Osteoblast (primary cell): ENCODE data around the gene GRIN1. TPM values are rescaled to one million over a fixed set of nuclear protein-coding genes. Genes with fewer than 3 reads are reported as not detected.
A peak's percentile ranks its signal among the peaks of the same experiment; 100 is the strongest.
"Not testable (repeated sequence)": the region's sequence is repeated elsewhere in the genome, so short reads cannot be mapped to it uniquely, and the experiment has no call there.

Experiments used
- DNase-seq: peaks from one replicate; pipeline ENCODE4 v3.0.0; 2011; ENCODE audit warnings: low spot score, mixed read lengths; ENCODE audit not compliant: insufficient read length; ENCODE audit errors: missing footprints
- H2AFZ ChIP-seq: 2 replicates; pipeline ENCODE4 v1.6.0; 2011; ENCODE audit warnings: mild to moderate bottlenecking, low read length
- H3K27ac ChIP-seq: 2 replicates; pipeline ENCODE4 v1.5.1; 2011; ENCODE audit warnings: mild to moderate bottlenecking, low read depth, low read length, moderate library complexity
- H3K27me3 ChIP-seq: 2 replicates; pipeline ENCODE4 v1.6.0; 2012; ENCODE audit warnings: mild to moderate bottlenecking, control low read depth, inconsistent platforms, low read length, moderate library complexity; ENCODE audit not compliant: insufficient read depth
- H3K36me3 ChIP-seq: 2 replicates; pipeline ENCODE4 v1.5.1; 2011; ENCODE audit warnings: mild to moderate bottlenecking, low read length, control low read depth, moderate library complexity; ENCODE audit not compliant: insufficient read depth
- H3K4me1 ChIP-seq: 2 replicates; pipeline ENCODE4 v1.5.1; 2011; ENCODE audit warnings: mild to moderate bottlenecking, low read length, control low read depth, moderate library complexity; ENCODE audit not compliant: insufficient read depth
- H3K4me2 ChIP-seq: 2 replicates; pipeline ENCODE4 v1.6.0; 2011; ENCODE audit warnings: mild to moderate bottlenecking, low read length; ENCODE audit not compliant: insufficient read depth
- H3K4me3 ChIP-seq: fragments of 200-600 bp; sonication (generic); 3 replicates; pipeline ENCODE4 v1.5.1; 2012; ENCODE audit warnings: mild to moderate bottlenecking, low read length, inconsistent platforms; ENCODE audit not compliant: insufficient read depth
- H3K79me2 ChIP-seq: 2 replicates; pipeline ENCODE4 v1.6.0; 2012; ENCODE audit warnings: mild to moderate bottlenecking, low read length, control low read depth, inconsistent platforms; ENCODE audit not compliant: insufficient read depth
- H3K9me3 ChIP-seq: 2 replicates; pipeline ENCODE4 v1.5.1; 2011; ENCODE audit warnings: low read depth, low read length, control low read depth
- H4K20me1 ChIP-seq: 2 replicates; pipeline ENCODE4 v1.6.0; 2012; ENCODE audit warnings: mild to moderate bottlenecking, low read length, control low read depth; ENCODE audit not compliant: insufficient read depth
- total RNA-seq: library from RNA; depleted of rRNA; stranded (reverse); fragments of >200 nt; gene quantifications from 2 replicates; pipeline ENCODE4 v1.2.3, GENCODE V29; 2012
- TF ChIP-seq, protein P1 (sequence below): IDR thresholded peaks from 2 replicates; pipeline ENCODE4 v1.5.1; 2011; ENCODE audit warnings: mild to moderate bottlenecking, low read depth, low read length, moderate library complexity; ENCODE audit errors: extremely low read depth

The GRIN1 gene
- total RNA-seq, 1 donor = not detected

DNA sequence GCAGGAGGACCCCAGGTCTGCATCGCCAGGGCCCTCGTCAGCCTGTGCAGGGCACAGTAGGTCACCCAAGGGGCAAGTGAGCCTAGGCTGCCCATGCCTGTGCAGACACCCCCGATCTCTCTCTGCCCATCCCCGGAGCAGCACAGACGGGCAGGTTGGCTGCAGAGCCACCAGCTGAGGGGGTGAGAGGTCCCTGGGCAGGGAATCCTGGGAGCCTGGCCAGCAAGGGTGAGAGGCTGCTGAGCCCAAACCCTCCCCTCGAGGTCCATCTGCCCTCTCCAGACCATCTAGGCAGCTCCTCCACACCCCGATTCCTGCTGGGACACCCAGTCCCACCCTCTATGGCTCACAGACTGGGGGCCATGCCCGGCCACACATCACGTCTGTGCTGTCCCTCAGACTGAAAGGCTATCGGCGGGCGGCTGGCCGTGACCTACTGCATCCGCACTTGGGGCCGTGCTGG lies 21.7 kb upstream of the GRIN1 start:
- Histone ChIP-seq H3K36me3 (peaks cover 4% of the 10 kb centered on the region), H3K27ac (no peak overlapping the region), H3K9me3 (no peaks in the 10 kb centered on the region), H3K4me3 (no peak overlapping the region), H3K27me3 (no peaks in the 10 kb centered on the region), H3K79me2 (peaks cover 5% of the 10 kb centered on the region), H4K20me1 (peaks cover 9% of the 10 kb centered on the region), H2AFZ (no peak overlapping the region), H3K4me2 (no peak overlapping the region), H3K4me1 (no peaks in the 10 kb centered on the region)
- peak; percentile 66 for DNase-seq
- TF ChIP-seq, protein P1, sequence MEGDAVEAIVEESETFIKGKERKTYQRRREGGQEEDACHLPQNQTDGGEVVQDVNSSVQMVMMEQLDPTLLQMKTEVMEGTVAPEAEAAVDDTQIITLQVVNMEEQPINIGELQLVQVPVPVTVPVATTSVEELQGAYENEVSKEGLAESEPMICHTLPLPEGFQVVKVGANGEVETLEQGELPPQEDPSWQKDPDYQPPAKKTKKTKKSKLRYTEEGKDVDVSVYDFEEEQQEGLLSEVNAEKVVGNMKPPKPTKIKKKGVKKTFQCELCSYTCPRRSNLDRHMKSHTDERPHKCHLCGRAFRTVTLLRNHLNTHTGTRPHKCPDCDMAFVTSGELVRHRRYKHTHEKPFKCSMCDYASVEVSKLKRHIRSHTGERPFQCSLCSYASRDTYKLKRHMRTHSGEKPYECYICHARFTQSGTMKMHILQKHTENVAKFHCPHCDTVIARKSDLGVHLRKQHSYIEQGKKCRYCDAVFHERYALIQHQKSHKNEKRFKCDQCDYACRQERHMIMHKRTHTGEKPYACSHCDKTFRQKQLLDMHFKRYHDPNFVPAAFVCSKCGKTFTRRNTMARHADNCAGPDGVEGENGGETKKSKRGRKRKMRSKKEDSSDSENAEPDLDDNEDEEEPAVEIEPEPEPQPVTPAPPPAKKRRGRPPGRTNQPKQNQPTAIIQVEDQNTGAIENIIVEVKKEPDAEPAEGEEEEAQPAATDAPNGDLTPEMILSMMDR = no peak

DNA sequence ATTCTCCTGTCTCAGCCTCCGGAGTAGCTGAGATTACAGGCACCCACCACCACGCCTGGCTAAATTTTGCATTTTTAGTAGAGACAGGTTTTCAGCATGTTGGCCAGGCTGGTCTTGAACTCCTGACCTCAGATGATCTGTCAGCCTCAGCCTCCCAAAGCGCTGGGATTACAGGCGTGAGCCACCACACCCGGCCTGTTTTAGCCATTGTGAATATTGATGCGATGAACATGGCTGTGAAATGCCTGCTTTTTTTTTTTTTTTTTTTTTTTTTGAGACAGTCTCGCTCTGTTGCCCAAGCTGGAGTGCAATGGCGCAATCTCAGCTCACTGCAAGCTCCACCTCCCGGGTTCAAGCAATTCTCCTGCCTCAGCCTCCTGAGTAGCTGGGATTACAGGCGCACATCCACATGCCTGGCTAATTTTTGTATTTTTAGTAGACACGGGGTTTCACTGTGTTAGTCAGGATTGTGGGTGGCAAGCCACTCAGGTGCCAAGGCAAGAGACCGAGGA lies 20.8 kb upstream of the GRIN1 start:
- H3K4me1 ChIP-seq, H2AFZ ChIP-seq, H3K27me3 ChIP-seq, DNase-seq, H3K36me3 ChIP-seq, H3K79me2 ChIP-seq, H3K27ac ChIP-seq, H4K20me1 ChIP-seq, H3K9me3 ChIP-seq, H3K4me2 ChIP-seq, H3K4me3 ChIP-seq: not testable (repeated sequence)

DNA sequence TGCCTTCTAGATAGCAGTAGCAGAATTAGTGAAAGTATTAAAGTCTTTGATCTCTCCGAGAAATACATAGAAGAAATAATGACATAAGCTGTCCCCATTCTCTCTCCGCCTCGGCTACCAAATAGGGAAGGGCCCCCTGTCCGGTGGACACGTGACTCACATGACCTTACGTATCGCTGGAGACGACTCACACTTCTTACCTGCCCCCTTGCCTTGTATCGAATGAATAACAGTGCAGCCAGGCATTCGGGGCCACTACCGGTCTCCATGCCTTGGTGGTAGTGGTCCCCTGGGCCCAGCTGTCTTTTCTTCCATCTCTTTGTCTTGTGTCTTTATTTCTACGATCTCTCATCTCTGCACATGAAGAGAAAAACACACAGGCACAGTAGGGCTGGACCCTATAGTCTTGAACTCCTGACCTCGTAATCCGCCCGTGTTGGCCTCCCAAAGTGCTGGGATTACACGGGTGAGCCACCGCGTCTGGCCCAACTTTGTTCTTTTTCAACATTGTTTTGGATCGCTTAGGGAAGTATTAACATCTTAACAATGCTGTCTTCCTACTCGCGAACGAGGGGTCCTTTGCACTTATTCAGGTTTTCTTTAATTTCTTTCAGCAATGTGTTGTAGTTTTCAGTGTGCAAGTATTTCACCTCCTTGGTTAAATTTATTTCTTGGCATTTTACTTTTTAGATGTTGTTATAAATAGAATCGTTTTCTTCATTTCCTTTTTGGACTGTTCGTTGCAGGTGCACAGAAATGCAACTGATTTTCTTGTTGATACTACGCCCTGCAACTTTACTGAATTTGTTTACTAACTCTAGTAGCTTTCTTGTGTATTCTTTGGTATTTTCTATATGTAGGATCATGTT lies 16.8 kb upstream of the GRIN1 start:
- H3K9me3 ChIP-seq, H3K27ac ChIP-seq, H3K4me1 ChIP-seq, H2AFZ ChIP-seq, H3K4me2 ChIP-seq, H3K36me3 ChIP-seq, H3K27me3 ChIP-seq, H3K4me3 ChIP-seq, H3K79me2 ChIP-seq: not testable (repeated sequence)
- peak; percentile 17 for DNase-seq
- peaks cover 15% of the 10 kb centered on the region for H4K20me1 ChIP-seq

DNA sequence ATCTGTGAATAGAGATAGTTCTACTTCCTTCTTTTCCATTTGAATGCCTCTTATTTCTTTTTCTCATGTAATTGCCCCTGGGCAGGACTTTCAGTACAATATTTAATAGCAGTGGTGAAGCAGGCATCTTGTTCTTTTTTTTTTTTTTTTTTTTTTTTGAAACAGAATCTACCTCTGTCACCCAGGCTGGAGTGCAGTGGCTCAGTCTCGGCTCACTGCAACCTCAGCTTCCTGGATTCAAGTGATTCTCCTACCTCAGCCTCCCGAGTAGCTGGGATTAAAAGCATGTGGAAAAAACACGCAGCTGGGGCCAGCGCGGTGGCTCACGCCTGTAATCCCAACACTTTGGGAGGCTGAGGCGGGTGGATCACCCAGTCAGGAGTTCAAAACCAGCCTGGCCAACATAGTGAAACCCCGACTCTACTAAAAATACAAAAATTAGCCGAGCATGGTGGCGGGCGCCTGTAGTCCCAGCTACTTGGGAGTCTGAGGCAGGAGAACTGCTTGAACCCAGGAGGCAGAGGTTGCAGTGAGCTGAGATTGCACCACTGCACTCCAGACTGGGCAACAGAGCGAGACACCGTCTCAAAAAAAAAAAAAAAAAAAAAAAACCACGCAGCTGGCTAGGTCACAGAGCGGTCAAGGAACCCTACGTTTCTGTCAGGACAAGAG lies 16.0 kb upstream of the GRIN1 start:
- not testable (repeated sequence) for DNase-seq, H3K9me3 ChIP-seq, H2AFZ ChIP-seq, H3K27me3 ChIP-seq, H3K4me2 ChIP-seq, H3K36me3 ChIP-seq, H3K4me3 ChIP-seq, H3K27ac ChIP-seq, H3K4me1 ChIP-seq
- Histone ChIP-seq H4K20me1 (peaks cover 15% of the 10 kb centered on the region), H3K79me2 (peaks cover 11% of the 10 kb centered on the region)

DNA sequence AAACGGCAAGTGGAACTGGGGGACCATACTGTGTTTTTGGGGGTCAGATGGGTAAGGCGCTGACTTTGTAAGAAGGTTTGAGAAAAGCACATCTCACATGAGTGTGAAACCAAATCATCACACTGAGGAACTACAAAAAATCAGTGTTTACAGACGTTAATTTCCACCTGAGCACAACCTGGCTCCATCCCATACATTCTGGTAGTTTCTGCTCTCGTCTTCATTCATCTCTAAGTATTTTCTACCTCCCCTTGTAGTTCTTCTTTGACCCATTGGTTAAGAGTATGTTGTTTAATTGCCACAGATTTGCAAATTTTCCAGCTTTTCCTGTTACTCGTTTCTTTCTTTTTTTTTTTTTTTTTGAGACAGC lies 15.5 kb upstream of the GRIN1 start:
- Histone ChIP-seq H3K9me3 (no peaks in the 10 kb centered on the region), H3K4me3 (no peak overlapping the region), H3K36me3 (no peaks in the 10 kb centered on the region), H3K27me3 (no peaks in the 10 kb centered on the region), H3K79me2 (peaks cover 16% of the 10 kb centered on the region), H4K20me1 (peaks cover 20% of the 10 kb centered on the region), H3K4me2 (no peak overlapping the region), H3K27ac (no peak overlapping the region), H3K4me1 (peaks cover 9% of the 10 kb centered on the region), H2AFZ (no peak overlapping the region)
- TF ChIP-seq, protein P1 = no peak
- DNase-seq = no peak

DNA sequence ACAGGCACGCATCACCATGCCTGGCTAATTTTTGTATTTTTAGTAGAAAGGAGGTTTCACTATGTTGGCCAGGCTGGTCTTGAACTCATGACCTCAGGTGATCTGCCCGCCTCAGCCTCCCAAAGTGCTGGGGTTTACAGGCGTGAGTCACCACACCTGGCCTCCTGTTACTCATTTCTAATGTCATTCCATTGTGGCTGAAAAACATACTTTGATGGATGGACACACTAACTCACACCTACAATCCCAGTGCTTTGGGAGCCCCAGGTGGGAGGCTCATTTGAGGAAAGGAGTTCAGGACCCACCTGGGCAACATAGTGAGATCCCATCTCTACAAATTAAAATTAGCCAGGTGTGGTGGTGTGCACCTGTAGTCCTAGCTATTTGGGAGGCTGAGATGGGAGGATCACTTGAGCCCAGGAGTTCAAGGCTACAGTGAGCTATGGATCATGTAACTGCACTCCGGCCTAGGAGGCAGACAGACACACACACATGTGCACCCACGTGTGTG lies 14.9 kb upstream of the GRIN1 start:
- peaks cover 22% of the 10 kb centered on the region for H3K79me2 ChIP-seq
- H3K4me1 ChIP-seq = peaks cover 14% of the 10 kb centered on the region
- H3K4me2 ChIP-seq, H3K4me3 ChIP-seq, H2AFZ ChIP-seq, H3K9me3 ChIP-seq, DNase-seq, H3K27ac ChIP-seq, H3K27me3 ChIP-seq, H3K36me3 ChIP-seq: not testable (repeated sequence)
- peaks cover 22% of the 10 kb centered on the region for H4K20me1 ChIP-seq
